SKM-1 treated with dmso at 0.1 percent for 144 hours (cell line): ENCODE results near the gene RASGRF1.

ENCODE experiments used
- DNase-seq: peaks from one replicate; lab custom pipeline; 2025; ENCODE audit not compliant: unreplicated experiment; lab: John Stamatoyannopoulos, UW

RASGRF1 gene

DNA sequence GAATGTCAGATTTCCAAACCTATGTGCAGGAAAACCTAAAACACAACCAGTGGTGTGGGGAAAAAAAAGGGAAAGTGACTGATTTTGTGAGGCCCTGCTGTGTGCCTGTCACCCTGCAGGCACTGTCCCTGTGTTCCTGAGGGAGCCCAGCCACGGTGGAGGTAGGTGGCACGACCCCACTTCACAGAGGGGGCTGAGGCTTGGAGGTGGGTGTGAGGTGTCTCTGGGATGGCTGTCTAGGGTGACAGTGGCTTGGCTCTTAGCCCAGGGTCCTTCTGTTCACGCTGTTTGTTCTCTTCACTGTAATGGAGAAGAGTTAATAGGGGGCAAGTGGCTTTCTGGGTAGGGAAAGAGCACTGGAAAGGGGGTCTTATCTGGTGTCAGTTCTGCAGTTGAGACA, 22.6 kb downstream of the RASGRF1 start:
- no peak for DNase-seq

DNA sequence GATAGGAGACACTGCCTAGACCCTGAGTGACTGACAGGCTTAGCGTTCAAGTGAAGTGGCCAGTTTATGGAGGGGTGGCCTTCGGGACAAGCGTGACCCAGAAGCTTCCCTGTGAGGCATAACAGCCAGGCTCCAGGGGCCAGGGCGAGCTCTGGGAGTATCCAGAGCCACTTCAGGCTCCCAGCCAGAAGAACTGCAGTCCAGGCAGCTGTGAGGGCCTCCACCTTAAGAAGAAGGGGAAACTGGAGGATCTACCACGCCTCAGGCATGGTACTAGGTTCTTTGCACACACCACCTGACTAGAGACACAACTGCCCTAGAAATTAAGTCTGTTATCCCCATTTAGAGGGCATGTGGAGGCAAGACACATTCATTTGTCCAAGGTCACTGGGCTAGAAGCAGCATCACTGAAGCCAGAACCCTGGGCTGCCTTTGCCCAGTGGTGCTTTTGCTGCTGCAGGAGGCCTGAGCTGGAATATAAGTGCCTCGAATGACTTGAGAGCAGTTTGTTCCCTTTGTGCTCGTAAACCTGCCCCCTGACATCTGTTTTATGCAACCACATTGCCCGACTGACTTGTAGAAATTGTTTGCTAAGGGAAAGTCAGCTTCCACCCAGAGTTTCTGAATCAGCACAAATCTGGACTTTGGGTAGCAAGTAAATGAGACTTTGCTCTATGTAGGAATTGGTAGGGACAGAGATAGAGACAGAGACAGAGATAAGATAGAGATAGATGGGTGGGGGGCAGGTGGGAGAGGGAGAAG, 23.3 kb downstream of the RASGRF1 start:
- no peak for DNase-seq

- DNase-seq = no peak
Measured at GRCh38 chr15:79066391-79067071, 24.0 kb downstream of the RASGRF1 start.

GRCh38 chr15:79065706-79066376, 24.7 kb downstream of the RASGRF1 start:
- DNase-seq = no peak

- no peak for DNase-seq
Measured at GRCh38 chr15:79065361-79065705, 25.2 kb downstream of the RASGRF1 start.

- DNase-seq = no peak
Measured at GRCh38 chr15:79064496-79064895, 26.1 kb downstream of the RASGRF1 start.

DNA sequence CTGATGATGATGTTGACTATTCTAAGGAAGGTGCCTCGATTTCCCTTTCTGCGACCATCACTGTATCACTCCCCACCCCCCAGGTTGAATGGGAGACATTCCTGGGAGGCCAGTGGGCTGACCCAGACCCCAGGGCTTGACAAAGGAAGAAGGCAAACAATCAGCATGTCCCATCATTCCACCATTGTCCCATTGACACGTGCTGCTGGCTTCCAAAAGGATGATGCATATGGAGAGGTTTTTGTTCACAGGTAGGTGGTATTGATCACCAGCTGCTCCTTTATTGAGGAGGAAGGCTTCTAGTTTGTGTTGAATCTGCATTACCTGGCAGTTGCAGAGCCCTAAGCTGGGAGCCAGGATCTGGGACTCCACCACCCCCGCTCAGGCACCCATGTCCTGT, 30.4 kb downstream of the RASGRF1 start:
- DNase-seq = no peak

- no peak for DNase-seq
Measured at GRCh38 chr15:79059081-79059572, 31.5 kb downstream of the RASGRF1 start.

DNA sequence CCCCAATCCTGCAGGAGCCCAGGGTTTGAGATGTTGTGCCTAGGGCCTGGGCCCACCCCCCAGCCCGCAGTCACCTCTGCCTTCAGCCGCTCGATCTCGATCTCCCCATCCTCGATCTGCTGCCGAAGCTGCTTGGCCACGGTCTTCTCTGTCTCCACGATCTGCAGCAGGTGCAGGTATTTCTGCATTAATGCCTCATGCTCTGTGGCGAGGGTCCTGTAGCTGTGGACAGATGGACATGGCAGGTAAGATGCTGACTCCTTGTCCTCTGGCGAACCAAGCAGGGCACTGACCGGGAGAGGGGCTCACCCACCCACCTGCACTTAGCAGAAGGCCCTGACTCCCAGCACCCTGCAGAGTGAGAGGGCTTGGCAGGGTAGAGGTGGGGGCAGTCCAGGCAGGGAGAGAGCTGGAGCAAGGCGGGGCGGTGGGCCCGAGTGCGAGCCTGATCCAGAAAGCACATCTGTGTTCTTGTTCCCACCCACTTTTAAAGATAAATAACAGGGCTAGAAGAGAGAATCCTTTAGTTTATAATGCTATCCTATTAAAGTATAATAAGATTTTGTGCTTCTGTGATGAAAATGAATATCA, 32.2 kb downstream of the RASGRF1 start:
- no peak for DNase-seq

DNA sequence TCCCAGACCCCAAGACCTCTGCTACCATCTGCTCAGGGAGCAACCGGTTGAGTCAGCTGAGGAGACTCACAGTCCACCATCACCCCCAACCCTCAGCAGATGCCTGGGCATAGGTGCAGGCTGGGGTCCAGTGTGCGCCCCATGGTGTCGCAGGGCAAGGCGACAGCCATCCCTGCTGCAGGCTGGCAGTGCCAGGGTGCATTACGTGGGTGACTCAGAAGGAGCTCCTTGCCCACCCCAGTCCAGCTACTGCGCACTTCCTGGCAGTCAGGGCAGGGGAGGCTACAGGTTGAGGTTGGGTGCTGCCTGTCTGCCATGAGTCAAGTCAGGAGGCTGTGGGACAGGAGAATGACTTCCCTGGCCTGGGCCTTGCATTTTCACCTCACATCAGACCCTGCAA, 33.5 kb downstream of the RASGRF1 start:
- DNase-seq = no peak

GRCh38 chr15:79054350-79054749, 36.2 kb downstream of the RASGRF1 start:
- no peak for DNase-seq

- DNase-seq = no peak
Measured at GRCh38 chr15:79053894-79054293, 36.7 kb downstream of the RASGRF1 start.

GRCh38 chr15:79051941-79052731, 38.4 kb downstream of the RASGRF1 start:
- no peak for DNase-seq

- no peak for DNase-seq
Measured at GRCh38 chr15:79051029-79051428, 39.6 kb downstream of the RASGRF1 start.

- DNase-seq = no peak
Measured at GRCh38 chr15:79050341-79050740, 40.2 kb downstream of the RASGRF1 start.

GRCh38 chr15:79049416-79049815, 41.2 kb downstream of the RASGRF1 start:
- DNase-seq = no peak

DNA sequence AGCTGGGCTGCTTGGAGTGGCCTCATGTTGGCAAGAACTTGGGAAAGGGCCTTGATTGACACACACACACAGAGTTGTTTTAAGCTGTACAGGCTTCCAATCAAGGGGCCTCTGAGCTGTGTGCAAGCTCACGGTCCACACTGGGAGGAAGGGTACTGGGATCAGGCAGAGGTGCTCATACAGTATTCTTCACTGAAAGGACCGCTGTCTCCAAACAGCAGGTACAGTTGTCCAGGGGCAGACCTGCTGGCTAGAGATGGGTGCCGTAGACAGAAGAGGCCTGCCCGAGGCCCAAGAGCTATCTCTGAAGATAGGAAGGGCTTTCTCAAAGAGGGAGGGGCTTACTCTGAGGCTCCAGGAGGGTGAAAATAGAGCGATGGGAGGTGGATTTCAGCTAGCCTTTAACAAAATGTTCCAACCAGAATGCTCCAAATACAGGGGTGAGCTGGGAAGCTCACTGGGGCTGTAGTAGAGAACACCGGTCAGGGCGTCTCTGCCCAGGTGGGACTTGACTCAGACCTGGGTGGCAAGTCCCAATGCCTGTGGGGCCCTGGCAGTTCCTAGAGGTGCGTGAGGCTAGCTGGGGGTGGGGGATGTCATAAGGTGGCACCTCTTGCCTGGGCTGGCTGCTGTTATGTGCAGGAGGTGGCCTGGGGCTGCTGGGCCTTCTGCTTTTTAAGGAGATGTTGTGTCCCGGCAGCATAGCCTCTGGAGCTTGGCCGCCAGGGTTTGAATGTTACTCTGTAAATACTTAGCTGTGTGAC, 42.7 kb downstream of the RASGRF1 start:
- no peak for DNase-seq

- no peak for DNase-seq
Measured at GRCh38 chr15:79046691-79047404, 43.7 kb downstream of the RASGRF1 start.

GRCh38 chr15:79045041-79045440, 45.5 kb downstream of the RASGRF1 start:
- no peak for DNase-seq
